PC-3 (cell line): ENCODE measurements around the gene IL36B. TPM values are rescaled to one million over a fixed set of nuclear protein-coding genes. Genes with fewer than 3 reads are reported as not detected.
A peak's percentile ranks its signal among the peaks of the same experiment; 100 is the strongest.

Source experiments
- ATAC-seq: fragments of 200-7000 bp; cut with Tn5 transposase; 2 replicates; pipeline ENCODE4 v1.9.1; 2020; ENCODE audit warnings: mild to moderate bottlenecking, moderate library complexity
- BruUV-seq: library from RNA; stranded (reverse); fragments of 400-500 nt; replicated peaks from 2 replicates; lab custom pipeline; 2021; lab: Mats Ljungman, UMichigan
- CTCF ChIA-PET: fragments of 300-600 bp; sonication (Branson Sonifier 250); formaldehyde crosslinking; loops from one replicate; lab custom pipeline; 2022; ENCODE audit warnings: antibody characterized with exemption; lab: Charles Lee
- POLR2A ChIA-PET: fragments of 300-600 bp; sonication (Branson Sonifier 250); formaldehyde crosslinking; loops from one replicate; lab custom pipeline; 2022; ENCODE audit warnings: antibody characterized with exemption; ENCODE audit not compliant: unreplicated experiment; lab: Charles Lee
- DNase-seq: peaks from one replicate; pipeline ENCODE4 v3.0.0-alpha.2; 2015
- H2AFZ ChIP-seq: fragments of 300-600 bp; sonication (generic); 2 replicates; pipeline ENCODE4 v1.6.0; 2016; ENCODE audit warnings: antibody characterized with exemption, low read length
- H3F3A ChIP-seq: fragments of 300-600 bp; sonication (generic); one replicate; pipeline ENCODE4 v1.6.0; 2017; ENCODE audit warnings: antibody characterized with exemption, low read length, control low read depth, mild to moderate bottlenecking; ENCODE audit not compliant: unreplicated experiment
- H3K27ac ChIP-seq: fragments of 300-600 bp; sonication (generic); 2 replicates; pipeline ENCODE4 v1.5.1; 2016; ENCODE audit warnings: mild to moderate bottlenecking, low read length
- H3K27me3 ChIP-seq: fragments of 300-600 bp; sonication (generic); 2 replicates; pipeline ENCODE4 v1.6.1; 2016; ENCODE audit warnings: low read length, mixed read lengths
- H3K36me3 ChIP-seq: fragments of 300-600 bp; sonication (generic); 2 replicates; pipeline ENCODE4 v1.6.1; 2016; ENCODE audit warnings: low read depth, mixed run types, low read length, mixed read lengths
- H3K4me1 ChIP-seq: fragments of 300-600 bp; sonication (generic); 2 replicates; pipeline ENCODE4 v1.5.1; 2016; ENCODE audit warnings: low read length; ENCODE audit not compliant: insufficient read depth
- H3K4me2 ChIP-seq: fragments of 300-600 bp; sonication (generic); 2 replicates; pipeline ENCODE4 v1.6.0; 2016; ENCODE audit warnings: low read length
- H3K4me3 ChIP-seq: fragments of 300-600 bp; sonication (generic); 2 replicates; pipeline ENCODE4 v1.5.1; 2016; ENCODE audit warnings: mild to moderate bottlenecking, low read length, mixed read lengths
- H3K79me2 ChIP-seq: fragments of 300-600 bp; sonication (generic); 2 replicates; pipeline ENCODE4 v1.6.1; 2017; ENCODE audit warnings: low read length, mixed read lengths
- H3K9ac ChIP-seq: fragments of 300-600 bp; sonication (generic); 2 replicates; pipeline ENCODE4 v1.6.0; 2016; ENCODE audit warnings: mild to moderate bottlenecking, low read length
- H3K9me2 ChIP-seq: fragments of 300-600 bp; sonication (generic); replicated peaks from 2 replicates; pipeline ENCODE4 v1.6.1; 2016; ENCODE audit warnings: mixed run types, low read length, mixed read lengths
- H3K9me3 ChIP-seq: fragments of 300-600 bp; sonication (generic); 2 replicates; pipeline ENCODE4 v1.6.1; 2016; ENCODE audit warnings: low read length, mixed read lengths
- H4K20me1 ChIP-seq: fragments of 300-600 bp; sonication (generic); 2 replicates; pipeline ENCODE4 v1.6.1; 2016; ENCODE audit warnings: low read length, mixed read lengths
- CTCF ChIP-seq: fragments of 300-600 bp; sonication (generic); conservative IDR thresholded peaks from 2 replicates; pipeline ENCODE4 v1.5.1; 2017; ENCODE audit warnings: antibody characterized with exemption, low read depth, mild to moderate bottlenecking, low read length
- EZH2 ChIP-seq: fragments of 300-600 bp; sonication (generic); IDR thresholded peaks from one replicate; pipeline ENCODE4 v1.6.1; 2017; ENCODE audit warnings: antibody characterized with exemption, mild to moderate bottlenecking, low read length; ENCODE audit not compliant: unreplicated experiment
- EZH2phosphoT487 ChIP-seq: fragments of 300-600 bp; sonication (generic); IDR thresholded peaks from 2 replicates; pipeline ENCODE4 v1.6.1; 2018; ENCODE audit warnings: mild to moderate bottlenecking, antibody characterized with exemption, low read length, borderline replicate concordance
- intact Hi-C: fragments of 100-400 bp; cut with micrococcal nuclease; formaldehyde crosslinking; loops from 2 replicates; pipeline ENCODE4 v1.9.0; 2023
- total RNA-seq: library from RNA; depleted of rRNA; stranded (reverse); fragments of >200 nt; gene quantifications from 2 replicates; pipeline ENCODE4 v1.2.3, GENCODE V29; 2014

The IL36B gene
- total RNA-seq, 1 experiment from 2014 or later: not detected

GRCh38 chr2:113081488-113082210 is 29.0 kb upstream of the IL36B start:
- BruUV-seq: no TSS peak
- intact Hi-C loops: loop anchor here (5.0 kb wide), 1 partner anchor 291 kb away; no protein-coding TSS in a partner anchor
- no peaks in the 10 kb centered on the region for H3F3A ChIP-seq
- H3K4me1 ChIP-seq: peaks cover 31% of the 10 kb centered on the region
- H3K9me3 ChIP-seq: no peaks in the 10 kb centered on the region
- ChIA-PET POLR2A (no interaction called here), CTCF (no interaction called here)
- ATAC-seq (no peak), DNase-seq (no peak)
- TF ChIP-seq CTCF (no peak), EZH2 (no peak), EZH2phosphoT487 (no peak)
- no peak overlapping the region for H3K9ac ChIP-seq
- H3K4me3 ChIP-seq: no peak overlapping the region
- no peaks in the 10 kb centered on the region for H3K79me2 ChIP-seq
- no peak overlapping the region for H2AFZ ChIP-seq
- H3K9me2 ChIP-seq: no peaks in the 10 kb centered on the region
- no peaks in the 10 kb centered on the region for H3K27me3 ChIP-seq
- no peak overlapping the region for H3K27ac ChIP-seq
- H3K36me3 ChIP-seq: no peaks in the 10 kb centered on the region
- no peak overlapping the region for H3K4me2 ChIP-seq
- no peaks in the 10 kb centered on the region for H4K20me1 ChIP-seq

GRCh38 chr2:113080134-113080533 is 27.5 kb upstream of the IL36B start:
- Histone ChIP-seq H2AFZ (peak overlapping the region; percentile 10; the same call in 1 of the 2 replicates), H3F3A (no peaks in the 10 kb centered on the region), H4K20me1 (no peaks in the 10 kb centered on the region), H3K27ac (peak overlapping the region; percentile 99), H3K9me2 (no peaks in the 10 kb centered on the region), H3K9me3 (no peaks in the 10 kb centered on the region), H3K4me3 (no peak overlapping the region), H3K9ac (peak overlapping the region; percentile 88), H3K36me3 (no peaks in the 10 kb centered on the region), H3K4me2 (peak overlapping the region; percentile 48), H3K79me2 (no peaks in the 10 kb centered on the region), H3K4me1 (peaks cover 32% of the 10 kb centered on the region), H3K27me3 (no peaks in the 10 kb centered on the region)
- peak; percentile 73 for DNase-seq
- peak; percentile 5; the same call in 1 of the 2 replicates for ATAC-seq
- TF ChIP-seq EZH2 (no peak), CTCF (peak; percentile 86), EZH2phosphoT487 (no peak)
- POLR2A ChIA-PET: interaction anchor here (0.6 kb wide), 1 partner anchor 119 kb away, joined by 3 read pairs; no protein-coding TSS in a partner anchor
- intact Hi-C loops: loop anchor here (1.0 to 5.0 kb wide), 2 partner anchors 58 to 292 kb away; no protein-coding TSS in a partner anchor
- CTCF ChIA-PET: interaction anchor here (0.6 to 3.0 kb wide), 11 partner anchors 12 to 244 kb away, joined by 3 to 29 read pairs (median 4); partner anchors contain the start of gene IL1B
- no TSS peak for BruUV-seq

DNA sequence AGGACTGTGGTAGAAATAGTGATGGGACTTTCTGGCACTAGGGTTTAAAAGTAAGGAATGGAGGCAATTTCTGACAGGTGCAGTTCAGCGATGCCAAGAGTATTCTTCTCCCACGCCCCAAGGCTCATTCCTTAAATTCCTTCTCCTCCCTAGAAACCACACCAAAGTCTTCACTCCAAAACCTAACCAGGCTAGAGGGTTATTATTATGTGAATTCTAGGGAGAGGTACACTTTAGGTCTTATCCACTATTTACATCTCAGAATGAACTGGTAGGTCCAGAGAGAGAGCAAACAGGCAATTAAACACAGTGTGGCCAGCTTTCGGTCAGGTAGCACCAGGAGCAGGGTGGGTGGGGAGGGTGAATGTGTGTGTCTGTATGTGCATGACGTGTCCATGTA is 26.5 kb upstream of the IL36B start:
- no peak overlapping the region for H2AFZ ChIP-seq
- H3K36me3 ChIP-seq: no peaks in the 10 kb centered on the region
- no peaks in the 10 kb centered on the region for H3K27me3 ChIP-seq
- no peaks in the 10 kb centered on the region for H3K9me2 ChIP-seq
- ChIA-PET POLR2A (no interaction called here), CTCF (interaction anchor here (0.6 to 3.0 kb wide), 5 partner anchors 58 to 205 kb away, joined by 3 to 29 read pairs (median 5); no protein-coding TSS in a partner anchor)
- ATAC-seq (peak; percentile 34), DNase-seq (peak; percentile 86)
- no peaks in the 10 kb centered on the region for H4K20me1 ChIP-seq
- peaks cover 32% of the 10 kb centered on the region for H3K4me1 ChIP-seq
- H3K4me2 ChIP-seq: peak overlapping the region; percentile 84
- H3K4me3 ChIP-seq: peak overlapping the region; percentile 40; the same call in 1 of the 2 replicates
- intact Hi-C loops: loop anchor here (1.0 to 5.0 kb wide), 5 partner anchors 80 to 332 kb away; no protein-coding TSS in a partner anchor
- no peak for TF ChIP-seq EZH2
- no peak for TF ChIP-seq EZH2phosphoT487
- TF ChIP-seq CTCF: no peak
- H3K27ac ChIP-seq: peak overlapping the region; percentile 99
- no TSS peak for BruUV-seq
- H3K9ac ChIP-seq: peak overlapping the region; percentile 88
- H3K9me3 ChIP-seq: no peaks in the 10 kb centered on the region
- no peaks in the 10 kb centered on the region for H3K79me2 ChIP-seq
- no peaks in the 10 kb centered on the region for H3F3A ChIP-seq
